Measurements from ENCODE around the gene MBOAT7. TPM values are rescaled to one million over a fixed set of nuclear protein-coding genes. Genes with fewer than 3 reads are reported as not detected.
"Not testable (repeated sequence)": the region's sequence is repeated elsewhere in the genome, so short reads cannot be mapped to it uniquely, and the experiment has no call there.

MBOAT7 gene
- total and polyA plus RNA-seq, 2 donors from 2014 or later, result 41.6 to 64.4 TPM

DNA sequence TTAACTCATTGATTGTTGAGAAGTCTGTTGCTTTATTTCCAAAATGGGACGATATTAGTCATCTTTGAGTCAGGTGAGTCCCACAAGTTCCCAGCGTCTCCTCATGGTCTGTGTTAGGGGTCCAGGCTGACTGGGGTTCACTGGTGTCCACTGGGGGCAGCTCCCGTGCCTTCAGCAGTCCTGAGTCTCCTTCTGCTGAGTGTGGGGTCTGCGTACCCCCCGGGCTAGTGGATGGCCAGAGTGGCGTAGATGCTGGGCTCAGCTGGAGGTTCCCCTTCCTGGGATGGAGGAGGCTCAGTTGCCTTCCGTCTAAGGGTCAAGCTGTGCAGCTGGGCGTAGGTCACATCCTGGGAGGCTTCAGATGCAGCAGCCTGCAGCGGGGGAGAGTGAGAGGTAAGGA, 27.5 kb upstream of the MBOAT7 start:
- DNase-seq (peak in 2 of 5 donors; percentile 13 to 34), FAIRE-seq (no peak)
- Histone ChIP-seq H3K27ac (ENCODE audit: low read depth in 2 of 2, low read length in 2 of 2) (no peak overlapping the region), H3K36me3 (ENCODE audit: control insufficient read depth in 2 of 3, insufficient read depth in 3 of 3, low read length in 3 of 3) (no peaks in the 10 kb centered on the region), H3K9ac (ENCODE audit: low read length in 3 of 3) (no peak overlapping the region), H3K27me3 (ENCODE audit: control insufficient read depth, insufficient read depth, low read length) (no peaks in the 10 kb centered on the region), H3K4me3 (ENCODE audit: low read length in 3 of 3) (no peak overlapping the region), H3K9me3 (ENCODE audit: control insufficient read depth in 2 of 3, insufficient read depth in 1 of 3, low read length in 3 of 3) (no peaks in the 10 kb centered on the region), H3K4me1 (ENCODE audit: control insufficient read depth in 2 of 3, insufficient read depth in 2 of 3, low read depth in 1 of 3, low read length in 3 of 3) (no peaks in the 10 kb centered on the region)
- intact Hi-C loops (cut with DNase I), result no loop called here
- no peak for TF ChIP-seq CTCF (IDR thresholded peaks at IDR 0.05; ENCODE audit: borderline replicate concordance, extremely low read depth, insufficient read depth)

GRCh38 chr19:54214734-54215133, 25.4 kb upstream of the MBOAT7 start:
- H3K36me3 ChIP-seq (ENCODE audit: control insufficient read depth in 2 of 3, insufficient read depth in 3 of 3, low read length in 3 of 3); H3K27me3 ChIP-seq (ENCODE audit: control insufficient read depth, insufficient read depth, low read length); H3K27ac ChIP-seq (ENCODE audit: low read depth in 2 of 2, low read length in 2 of 2); H3K4me3 ChIP-seq (ENCODE audit: low read length in 3 of 3); intact Hi-C loops (cut with DNase I); DNase-seq; FAIRE-seq; H3K9me3 ChIP-seq (ENCODE audit: control insufficient read depth in 2 of 3, insufficient read depth in 1 of 3, low read length in 3 of 3); H3K9ac ChIP-seq (ENCODE audit: low read length in 3 of 3): not testable (repeated sequence)
- peaks cover 5 to 12% (median 6%) of the 10 kb centered on the region in 3 donors for H3K4me1 ChIP-seq (ENCODE audit: control insufficient read depth in 2 of 3, insufficient read depth in 2 of 3, low read depth in 1 of 3, low read length in 3 of 3)

GRCh38 chr19:54214217-54214616, 24.8 kb upstream of the MBOAT7 start:
- H3K9me3 ChIP-seq (ENCODE audit: control insufficient read depth in 2 of 3, insufficient read depth in 1 of 3, low read length in 3 of 3); H3K27ac ChIP-seq (ENCODE audit: low read depth in 2 of 2, low read length in 2 of 2); intact Hi-C loops (cut with DNase I); H3K9ac ChIP-seq (ENCODE audit: low read length in 3 of 3); H3K36me3 ChIP-seq (ENCODE audit: control insufficient read depth in 2 of 3, insufficient read depth in 3 of 3, low read length in 3 of 3); FAIRE-seq; DNase-seq; H3K27me3 ChIP-seq (ENCODE audit: control insufficient read depth, insufficient read depth, low read length); H3K4me3 ChIP-seq (ENCODE audit: low read length in 3 of 3): not testable (repeated sequence)
- H3K4me1 ChIP-seq (ENCODE audit: control insufficient read depth in 2 of 3, insufficient read depth in 2 of 3, low read depth in 1 of 3, low read length in 3 of 3), result peaks cover 6 to 17% (median 10%) of the 10 kb centered on the region in 3 donors

DNA sequence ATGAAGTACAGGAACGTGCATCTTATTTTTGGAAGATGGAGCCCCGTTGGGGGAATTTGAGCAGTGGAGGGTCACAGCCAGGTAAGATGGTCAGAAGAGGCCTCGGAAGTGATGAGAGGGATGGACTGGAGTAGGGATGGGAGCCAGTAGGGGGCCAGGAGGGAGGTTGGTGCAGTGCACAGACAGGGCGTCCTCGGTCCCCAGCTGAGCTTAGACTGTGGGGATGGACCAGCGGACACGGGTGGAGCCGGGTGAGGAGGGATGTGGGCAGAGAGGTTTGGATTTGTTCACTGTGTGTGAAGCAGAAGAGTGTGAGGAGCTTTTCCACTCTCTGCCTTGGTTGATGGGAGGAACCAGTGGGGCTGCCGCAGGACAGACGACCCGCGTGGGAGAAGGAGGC, 21.9 kb upstream of the MBOAT7 start:
- peaks cover 3 to 25% (median 12%) of the 10 kb centered on the region in 3 donors for H3K36me3 ChIP-seq (ENCODE audit: control insufficient read depth in 2 of 3, insufficient read depth in 3 of 3, low read length in 3 of 3)
- no peak overlapping the region for H3K4me3 ChIP-seq (ENCODE audit: low read length in 3 of 3)
- peak in 1 of 5 donors; percentile 50 for DNase-seq
- peaks cover 6 to 25% (median 17%) of the 10 kb centered on the region in 3 donors for H3K4me1 ChIP-seq (ENCODE audit: control insufficient read depth in 2 of 3, insufficient read depth in 2 of 3, low read depth in 1 of 3, low read length in 3 of 3)
- H3K27ac ChIP-seq (ENCODE audit: low read depth in 2 of 2, low read length in 2 of 2), result peak overlapping the region in 1 of 2 donors; percentile 48
- FAIRE-seq, result no peak
- TF ChIP-seq CTCF (IDR thresholded peaks at IDR 0.05; ENCODE audit: borderline replicate concordance, extremely low read depth, insufficient read depth), result no peak
- intact Hi-C loops (cut with DNase I), result no loop called here
- no peaks in the 10 kb centered on the region for H3K27me3 ChIP-seq (ENCODE audit: control insufficient read depth, insufficient read depth, low read length)
- H3K9ac ChIP-seq (ENCODE audit: low read length in 3 of 3), result no peak overlapping the region
- no peaks in the 10 kb centered on the region for H3K9me3 ChIP-seq (ENCODE audit: control insufficient read depth in 2 of 3, insufficient read depth in 1 of 3, low read length in 3 of 3)

Data from kidney (tissue), 14 donors.